ENCODE data around the gene RNPEP. TPM values are rescaled to one million over a fixed set of nuclear protein-coding genes. Genes with fewer than 3 reads are reported as not detected.
A peak's percentile ranks its signal among the peaks of the same experiment; 100 is the strongest.

RNPEP gene
- total RNA-seq, 2 experiments from 2014 or later, result 19.9 to 20.8 TPM

DNA sequence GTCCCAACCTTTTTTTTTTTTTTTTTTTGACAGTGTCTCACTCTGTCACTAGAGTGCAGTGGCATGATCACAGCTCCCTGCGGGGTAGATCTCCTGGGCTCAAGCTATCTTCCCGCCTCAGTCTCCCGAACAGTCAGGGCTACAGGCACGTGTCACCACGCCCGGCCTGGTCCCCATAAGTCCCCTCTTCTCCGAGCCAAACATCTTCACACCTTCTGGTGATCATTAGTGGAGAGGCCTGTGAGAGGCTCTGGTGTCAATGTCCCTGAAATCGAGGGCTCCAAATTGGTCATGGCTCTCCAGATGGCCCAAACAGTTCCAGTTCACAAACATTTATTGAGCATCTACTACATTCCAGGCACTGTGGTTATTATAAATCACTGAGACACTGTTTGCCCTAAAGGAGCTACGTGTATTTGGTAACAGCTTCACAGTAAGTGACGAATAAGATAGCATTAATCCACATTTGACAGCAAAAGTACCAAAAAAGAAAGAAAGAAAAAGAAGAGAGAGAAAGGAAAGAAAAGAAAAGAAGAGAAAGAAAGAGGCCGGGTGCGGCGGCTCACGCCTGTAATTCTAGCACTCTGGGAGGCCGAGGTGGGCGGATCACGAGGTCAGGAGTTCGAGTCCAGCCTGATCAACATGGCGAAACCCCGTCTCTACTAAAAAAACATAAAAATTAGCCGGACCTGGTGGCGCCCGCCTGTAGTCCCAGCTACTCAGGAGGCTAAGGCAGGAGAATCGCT lies 28.0 kb upstream of the RNPEP start:
- TF ChIP-seq, protein P1, sequence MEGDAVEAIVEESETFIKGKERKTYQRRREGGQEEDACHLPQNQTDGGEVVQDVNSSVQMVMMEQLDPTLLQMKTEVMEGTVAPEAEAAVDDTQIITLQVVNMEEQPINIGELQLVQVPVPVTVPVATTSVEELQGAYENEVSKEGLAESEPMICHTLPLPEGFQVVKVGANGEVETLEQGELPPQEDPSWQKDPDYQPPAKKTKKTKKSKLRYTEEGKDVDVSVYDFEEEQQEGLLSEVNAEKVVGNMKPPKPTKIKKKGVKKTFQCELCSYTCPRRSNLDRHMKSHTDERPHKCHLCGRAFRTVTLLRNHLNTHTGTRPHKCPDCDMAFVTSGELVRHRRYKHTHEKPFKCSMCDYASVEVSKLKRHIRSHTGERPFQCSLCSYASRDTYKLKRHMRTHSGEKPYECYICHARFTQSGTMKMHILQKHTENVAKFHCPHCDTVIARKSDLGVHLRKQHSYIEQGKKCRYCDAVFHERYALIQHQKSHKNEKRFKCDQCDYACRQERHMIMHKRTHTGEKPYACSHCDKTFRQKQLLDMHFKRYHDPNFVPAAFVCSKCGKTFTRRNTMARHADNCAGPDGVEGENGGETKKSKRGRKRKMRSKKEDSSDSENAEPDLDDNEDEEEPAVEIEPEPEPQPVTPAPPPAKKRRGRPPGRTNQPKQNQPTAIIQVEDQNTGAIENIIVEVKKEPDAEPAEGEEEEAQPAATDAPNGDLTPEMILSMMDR (IDR thresholded peaks at IDR 0.05), result no peak
- H3K9me3 ChIP-seq (ENCODE audit: control insufficient read depth in 1 of 2, insufficient read depth in 1 of 2, low read length in 2 of 2), result no peaks in the 10 kb centered on the region
- intact Hi-C loops (cut with DNase I, micrococcal nuclease), result loop anchor here (2.0 to 5.0 kb wide), 5 partner anchors 28 to 447 kb away; partner anchors contain the start of genes CSRP1 (in 1 of the 2) and RNPEP (in 1 of the 2)
- POLR2A ChIA-PET, result interaction anchor here (0.7 to 1.6 kb wide), 5 partner anchors 8 to 189 kb away, joined by 3 to 14 read pairs (median 4); partner anchors contain the start of genes LMOD1 and RNPEP
- Mint-ChIP-seq H3K9me3 (no peaks in the 10 kb centered on the region), H3K4me3 (peak overlapping the region; percentile 97), H3K27me3 (no peaks in the 10 kb centered on the region), H3K4me1 (ENCODE audit: low read depth) (peaks cover 27% of the 10 kb centered on the region), H3K27ac (peak overlapping the region; percentile 96), H3K36me3 (ENCODE audit: low read depth) (peaks cover 46% of the 10 kb centered on the region)
- peak in 2 of 14 experiments; percentile 2 to 23 for DNase-seq
- no peaks in the 10 kb centered on the region for H3K27me3 ChIP-seq (ENCODE audit: control insufficient read depth in 1 of 2, insufficient read depth in 2 of 2, low read length in 2 of 2)
- ATAC-seq (ENCODE audit: poor library complexity), result no peak
- H3K4me1 ChIP-seq (ENCODE audit: insufficient read depth, low read length), result peaks cover 18% of the 10 kb centered on the region
- CTCF ChIA-PET, result interaction anchor here (0.6 to 1.9 kb wide), 5 partner anchors 9 to 1800 kb away, joined by 3 to 11 read pairs (median 4); partner anchors contain the start of genes IPO9 and LMOD1
- H3K27ac ChIP-seq (ENCODE audit: low read depth in 1 of 2, low read length in 2 of 2), result peak overlapping the region; percentile 71 to 78
- peaks cover 17% of the 10 kb centered on the region for H3K36me3 ChIP-seq (ENCODE audit: insufficient read depth, low read length)
- peak overlapping the region; percentile 74 for H3K4me3 ChIP-seq (ENCODE audit: low read length)

DNA sequence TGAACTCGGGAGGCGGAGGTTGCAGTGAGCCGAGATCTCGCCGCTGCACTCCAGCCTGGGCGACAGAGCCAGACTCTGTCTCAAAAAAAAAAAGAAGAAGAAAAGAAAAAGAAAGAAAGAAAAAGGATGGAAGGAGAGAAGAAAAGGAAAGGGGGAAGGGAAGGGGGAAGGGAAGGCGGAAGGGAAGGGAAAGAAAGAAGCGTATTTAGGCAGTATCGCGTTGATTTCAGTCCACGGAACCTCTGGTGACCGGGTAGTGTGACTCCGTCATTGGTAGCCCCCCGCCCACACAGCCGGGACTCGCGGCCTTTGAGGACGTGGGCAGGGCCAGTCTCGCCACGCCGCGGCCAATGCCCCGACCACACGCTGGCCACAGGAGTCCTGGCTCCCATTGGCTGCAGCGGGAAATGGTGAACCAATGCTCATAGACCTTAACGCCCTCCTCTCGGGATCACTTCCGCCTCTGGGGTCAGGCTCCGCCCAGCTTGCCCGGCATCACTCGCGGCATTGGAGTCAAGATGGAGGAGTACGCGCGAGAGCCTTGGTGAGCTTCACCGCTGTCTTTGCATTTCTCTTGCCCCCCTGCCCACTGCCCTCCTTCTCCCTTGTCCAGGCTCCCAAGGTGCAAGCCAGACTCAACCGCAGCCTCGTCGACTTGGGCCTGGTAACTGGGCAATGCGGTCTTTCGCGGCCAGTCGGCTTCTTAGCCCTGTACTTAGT lies 27.3 kb upstream of the RNPEP start, which contains the start of gene TIMM17A:
Gene TIMM17A, plus strand, starts transcription at position 495 of the 720 bp plus-strand sequence. Its CDS starts 24 bp downstream, at position 519.
- no peaks in the 10 kb centered on the region for H3K9me3 Mint-ChIP-seq
- H3K27ac Mint-ChIP-seq, result peak within 1 kb of the TSS; percentile 96
- peaks cover 17% of the 10 kb centered on the region for H3K36me3 ChIP-seq (ENCODE audit: insufficient read depth, low read length)
- peaks cover 27% of the 10 kb centered on the region for H3K4me1 Mint-ChIP-seq (ENCODE audit: low read depth)
- peak within 1 kb of the TSS; percentile 74 for H3K4me3 ChIP-seq (ENCODE audit: low read length)
- CTCF ChIA-PET, result interaction anchor here (0.6 to 1.9 kb wide), 6 partner anchors 9 to 1801 kb away, joined by 3 to 11 read pairs (median 4); partner anchors contain the start of genes IPO9 and LMOD1
- DNase-seq (peak; percentile 84 to 96 (median 88)), ATAC-seq (ENCODE audit: poor library complexity) (peak; percentile 99)
- TF ChIP-seq, protein P1 (IDR thresholded peaks at IDR 0.05), result no peak
- H3K27me3 ChIP-seq (ENCODE audit: control insufficient read depth in 1 of 2, insufficient read depth in 2 of 2, low read length in 2 of 2), result no peaks in the 10 kb centered on the region
- peak within 1 kb of the TSS; percentile 71 to 78 for H3K27ac ChIP-seq (ENCODE audit: low read depth in 1 of 2, low read length in 2 of 2)
- no peaks in the 10 kb centered on the region for H3K27me3 Mint-ChIP-seq
- intact Hi-C loops (cut with DNase I, micrococcal nuclease), result loop anchor here (2.0 to 5.0 kb wide), 3 partner anchors 28 to 123 kb away; partner anchors contain the start of gene RNPEP (in 1 of the 2)
- no peaks in the 10 kb centered on the region for H3K9me3 ChIP-seq (ENCODE audit: control insufficient read depth in 1 of 2, insufficient read depth in 1 of 2, low read length in 2 of 2)
- POLR2A ChIA-PET, result interaction anchor here (0.7 to 1.6 kb wide), 7 partner anchors 9 to 188 kb away, joined by 3 to 14 read pairs (median 4); partner anchors contain the start of genes LMOD1 and RNPEP
- H3K4me3 Mint-ChIP-seq, result peak within 1 kb of the TSS; percentile 97
- peaks cover 48% of the 10 kb centered on the region for H3K36me3 Mint-ChIP-seq (ENCODE audit: low read depth)
- H3K4me1 ChIP-seq (ENCODE audit: insufficient read depth, low read length), result peaks cover 18% of the 10 kb centered on the region

DNA sequence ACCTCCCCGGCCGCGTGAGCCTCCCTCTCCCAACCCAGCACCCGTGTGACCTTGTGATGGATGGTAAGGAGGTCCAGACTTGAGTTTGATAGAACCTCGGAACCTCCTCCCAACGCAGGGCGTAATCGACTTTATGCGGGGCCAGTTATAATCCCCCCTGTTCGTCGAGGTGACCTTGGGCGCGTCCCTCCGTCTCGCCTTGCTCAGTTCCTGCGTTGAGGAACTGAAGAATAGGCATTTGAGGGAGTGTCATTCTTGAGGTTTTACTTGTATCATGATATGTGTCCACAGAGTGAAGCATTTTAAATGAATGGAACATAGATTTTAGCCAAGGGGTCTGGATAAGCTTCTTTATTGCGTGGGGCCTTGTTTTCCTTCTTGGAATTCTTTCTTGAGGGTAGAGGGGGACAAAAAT lies 26.7 kb upstream of the RNPEP start:
- Histone ChIP-seq H3K9me3 (ENCODE audit: control insufficient read depth in 1 of 2, insufficient read depth in 1 of 2, low read length in 2 of 2) (no peaks in the 10 kb centered on the region), H3K27me3 (ENCODE audit: control insufficient read depth in 1 of 2, insufficient read depth in 2 of 2, low read length in 2 of 2) (no peaks in the 10 kb centered on the region), H3K4me3 (ENCODE audit: low read length) (peak overlapping the region; percentile 74), H3K36me3 (ENCODE audit: insufficient read depth, low read length) (peaks cover 18% of the 10 kb centered on the region), H3K4me1 (ENCODE audit: insufficient read depth, low read length) (peaks cover 18% of the 10 kb centered on the region), H3K27ac (ENCODE audit: low read depth in 1 of 2, low read length in 2 of 2) (peak overlapping the region; percentile 71 to 78)
- ChIA-PET POLR2A (interaction anchor here (0.7 to 1.6 kb wide), 5 partner anchors 18 to 188 kb away, joined by 3 to 14 read pairs (median 4); partner anchors contain the start of gene RNPEP), CTCF (interaction anchor here (0.7 to 1.9 kb wide), 3 partner anchors 10 to 60 kb away, joined by 3 to 11 read pairs (median 5); partner anchors contain the start of gene LMOD1)
- ATAC-seq (ENCODE audit: poor library complexity) (peak; percentile 54), DNase-seq (no peak)
- TF ChIP-seq, protein P1 (IDR thresholded peaks at IDR 0.05), result no peak
- H3K36me3 Mint-ChIP-seq (ENCODE audit: low read depth), result peaks cover 53% of the 10 kb centered on the region
- H3K9me3 Mint-ChIP-seq, result no peaks in the 10 kb centered on the region
- H3K27me3 Mint-ChIP-seq, result no peaks in the 10 kb centered on the region
- peak overlapping the region; percentile 97 for H3K4me3 Mint-ChIP-seq
- peak overlapping the region; percentile 96 for H3K27ac Mint-ChIP-seq
- intact Hi-C loops (cut with DNase I, micrococcal nuclease), result loop anchor here (2.0 to 5.0 kb wide), 3 partner anchors 27 to 123 kb away; partner anchors contain the start of gene RNPEP (in 1 of the 2)
- H3K4me1 Mint-ChIP-seq (ENCODE audit: low read depth), result peaks cover 27% of the 10 kb centered on the region
